Ramos (cell line): ENCODE measurements around the gene SPTBN5.

Experiments
- in situ Hi-C: fragments of 300-500 bp; cut with MboI; formaldehyde crosslinking; loops from one replicate; pipeline ENCODE4 v1.14.3; 2022; ENCODE audit warnings: low sequenced_read_pairs; ENCODE audit not compliant: unreplicated experiment

SPTBN5 gene

DNA sequence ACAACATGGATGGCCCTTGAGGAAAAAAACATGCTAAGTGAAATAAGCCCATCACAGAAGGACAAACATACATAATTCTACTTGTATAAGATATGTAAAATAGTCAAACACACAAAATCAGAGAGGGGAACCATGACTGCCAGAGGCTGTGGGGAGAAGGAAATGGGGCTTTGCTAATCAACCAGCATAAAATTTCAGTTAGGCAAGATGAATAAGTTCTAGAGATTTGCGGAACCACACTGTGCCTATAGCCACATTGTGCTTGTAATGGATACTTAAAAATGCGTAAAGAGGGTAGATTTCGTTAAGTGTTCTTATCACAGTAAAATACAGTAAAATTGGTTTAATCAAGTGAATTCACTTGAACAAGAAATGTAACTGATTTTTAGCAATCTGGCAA is 33.7 kb upstream of the SPTBN5 start:
- in situ Hi-C loops, result no loop called here

DNA sequence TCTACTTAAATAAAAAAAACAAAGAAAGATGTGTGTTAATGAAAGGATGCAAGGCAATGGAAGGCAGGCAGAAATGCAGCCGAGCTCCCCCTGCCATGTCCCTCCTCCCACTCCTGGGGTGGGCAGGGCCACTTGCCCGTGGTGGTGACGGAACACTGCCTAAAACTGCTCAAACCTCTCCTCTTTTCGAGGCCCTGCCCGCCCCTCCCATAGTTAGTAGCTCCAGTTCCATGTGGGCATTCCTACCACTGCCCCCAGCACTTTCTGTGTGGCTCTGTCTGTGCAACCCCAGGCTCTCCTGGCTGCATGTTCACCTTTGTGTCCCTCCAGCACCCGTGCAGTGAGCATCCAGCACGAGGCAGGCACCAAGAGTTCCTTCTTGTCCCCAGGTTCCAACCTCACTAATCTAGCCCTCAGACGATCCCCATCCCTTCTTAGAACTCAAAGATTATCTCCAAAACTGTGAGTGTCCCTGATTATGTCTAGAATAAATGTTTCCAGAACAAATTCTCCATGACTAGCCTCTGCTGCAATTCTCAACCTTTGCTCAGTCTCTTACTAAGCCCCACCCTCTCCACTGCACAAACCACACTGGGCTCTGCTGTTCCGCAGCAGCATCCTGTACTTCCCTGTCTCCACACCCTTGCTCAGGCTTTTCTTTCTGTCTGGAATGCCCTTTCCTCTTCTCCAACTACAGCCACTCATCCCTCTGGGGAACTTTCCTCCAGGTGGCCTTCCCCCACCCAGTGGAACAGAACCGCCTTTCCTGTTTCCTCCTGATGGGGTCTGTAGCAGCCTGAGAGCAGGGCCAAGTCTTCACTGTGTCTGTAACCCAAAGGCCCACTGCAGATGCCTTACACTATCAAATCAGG is 32.6 kb upstream of the SPTBN5 start:
- in situ Hi-C loops, result no loop called here

DNA sequence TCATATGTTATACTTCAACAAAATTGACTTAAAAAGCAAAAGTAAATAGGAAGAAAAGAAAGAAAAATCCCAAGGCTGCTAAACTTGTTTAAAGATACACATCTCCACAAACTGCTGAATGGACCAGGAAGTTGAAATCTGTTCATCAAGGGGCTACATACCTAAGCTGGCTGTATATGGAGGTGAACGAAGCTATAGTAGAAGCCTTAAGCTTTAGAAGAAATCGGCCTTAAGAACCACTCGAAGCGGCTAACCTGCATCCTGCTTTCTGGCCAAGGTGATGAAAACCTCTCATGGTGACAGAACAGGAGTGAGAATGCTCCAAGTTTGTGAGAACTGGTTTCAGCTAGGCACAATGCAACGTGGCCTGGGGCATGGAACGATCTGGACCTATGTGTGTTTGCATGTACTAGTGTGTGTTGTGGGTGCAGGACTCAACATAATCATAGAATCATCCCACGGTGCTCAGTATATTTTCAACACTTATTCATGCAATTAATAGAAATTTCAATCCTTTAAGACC is 31.3 kb upstream of the SPTBN5 start:
- in situ Hi-C loops, result no loop called here

DNA sequence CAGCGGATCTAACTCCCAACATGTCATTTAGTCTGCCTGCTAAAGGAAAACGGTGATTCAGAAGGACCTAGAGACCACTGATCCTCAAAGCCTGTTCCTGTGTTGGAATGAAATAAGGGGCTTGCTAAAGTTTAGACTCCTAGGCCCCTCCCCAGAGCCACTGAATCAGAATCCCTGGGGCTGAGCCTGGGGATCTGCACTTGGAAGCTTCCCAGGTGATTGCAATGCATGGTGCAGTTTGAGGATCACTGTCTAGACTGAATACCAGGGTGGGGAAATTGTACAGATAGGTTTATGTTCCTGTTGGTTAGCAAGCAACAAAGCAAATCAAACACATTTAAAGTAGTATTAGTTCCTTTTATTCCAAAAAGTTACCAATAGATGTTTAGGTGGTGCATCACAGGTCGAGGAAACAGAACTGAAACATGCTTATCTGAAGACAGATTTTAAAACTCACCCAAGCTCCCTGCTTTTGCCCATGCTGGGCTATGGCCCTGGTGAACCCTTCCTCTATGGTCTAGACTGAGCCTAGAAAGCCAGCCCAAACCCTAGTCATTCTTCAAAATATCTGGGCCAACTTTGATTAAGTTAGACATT is 29.6 kb upstream of the SPTBN5 start:
- in situ Hi-C loops, result no loop called here

DNA sequence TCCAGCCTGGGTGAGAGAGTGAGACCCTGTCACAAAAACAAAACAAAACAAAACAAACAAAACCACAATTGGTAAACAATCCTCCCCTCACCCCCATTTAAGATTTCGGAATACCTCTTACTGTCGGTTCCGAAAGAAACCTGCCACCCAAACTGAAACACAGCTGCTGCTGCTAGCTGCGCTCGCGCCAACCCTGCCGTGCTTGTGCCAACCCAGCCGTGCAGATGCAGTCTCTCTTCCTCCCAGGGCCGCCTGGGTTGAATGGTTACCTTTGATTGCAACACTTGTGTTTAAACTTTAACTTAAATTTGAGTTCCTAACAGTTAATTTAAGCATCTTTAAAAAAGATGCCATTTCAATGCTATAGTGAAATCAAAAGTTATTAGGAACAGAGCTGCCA is 28.5 kb upstream of the SPTBN5 start:
- in situ Hi-C loops, result no loop called here

DNA sequence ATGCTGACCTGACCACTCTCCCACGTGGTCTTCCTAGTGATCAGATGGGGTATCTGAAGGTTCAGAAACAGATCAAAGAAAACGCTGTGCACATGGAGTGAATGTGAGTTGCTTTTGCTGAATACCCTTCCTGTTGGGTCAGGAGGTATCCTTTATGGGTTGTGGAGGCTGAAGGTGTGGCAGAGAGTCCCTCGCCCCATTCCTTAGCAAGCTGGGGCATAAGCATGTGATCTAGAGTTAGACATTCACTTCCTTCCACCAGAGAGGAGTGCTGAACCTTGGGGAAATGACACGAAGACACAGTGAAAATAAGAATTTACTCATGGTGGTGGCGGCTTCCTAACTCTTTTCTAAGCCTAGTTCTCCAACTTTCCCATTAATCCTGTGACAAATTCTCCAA is 27.8 kb upstream of the SPTBN5 start:
- in situ Hi-C loops, result no loop called here

DNA sequence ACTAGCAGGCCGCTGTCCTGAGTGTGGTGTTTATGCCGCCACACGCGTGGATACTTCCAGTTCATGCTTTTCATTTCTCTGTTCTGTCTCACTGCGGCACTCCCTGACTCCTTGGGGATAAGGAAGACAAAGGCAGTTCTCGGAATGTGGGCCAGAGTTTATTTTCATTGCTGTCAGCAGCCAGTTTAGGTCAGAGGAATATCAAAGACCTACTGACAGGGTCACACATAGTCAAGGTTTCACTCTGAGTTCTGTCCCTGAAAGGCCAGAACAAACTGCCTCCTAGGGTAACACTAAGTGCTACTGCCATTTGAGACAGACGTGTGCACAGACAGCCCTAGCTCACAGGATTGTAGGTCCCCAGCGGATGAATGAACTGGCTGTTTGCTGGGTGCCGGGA is 27.3 kb upstream of the SPTBN5 start:
- in situ Hi-C loops, result no loop called here

DNA sequence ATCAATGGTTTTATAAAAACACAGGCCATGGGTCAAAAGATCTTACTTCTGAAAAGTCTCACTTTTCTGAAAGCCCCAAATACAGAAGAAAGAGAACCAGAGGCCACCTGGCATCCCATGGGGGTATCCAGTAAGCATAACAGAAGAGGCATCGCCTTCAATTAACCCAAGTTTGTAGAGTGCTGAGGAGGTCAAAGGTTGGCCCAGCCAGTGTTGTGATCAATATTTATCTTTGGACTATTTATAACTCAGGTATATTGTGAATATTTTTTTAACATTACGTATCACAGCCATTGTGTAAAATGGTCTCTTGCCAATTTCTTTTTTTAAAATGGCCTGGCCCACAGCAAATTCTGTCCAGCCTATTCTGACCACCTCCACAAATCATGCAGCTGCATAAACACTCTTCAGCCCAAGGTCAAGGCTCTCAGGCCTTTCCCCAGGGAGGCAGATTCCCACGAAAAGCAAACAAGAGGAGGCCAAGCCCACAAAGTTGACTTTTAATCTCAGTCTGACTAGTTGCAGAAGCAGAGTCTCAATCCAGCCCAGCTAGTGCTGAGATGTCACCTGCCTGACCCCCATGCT is 26.2 kb upstream of the SPTBN5 start:
- in situ Hi-C loops, result no loop called here

DNA sequence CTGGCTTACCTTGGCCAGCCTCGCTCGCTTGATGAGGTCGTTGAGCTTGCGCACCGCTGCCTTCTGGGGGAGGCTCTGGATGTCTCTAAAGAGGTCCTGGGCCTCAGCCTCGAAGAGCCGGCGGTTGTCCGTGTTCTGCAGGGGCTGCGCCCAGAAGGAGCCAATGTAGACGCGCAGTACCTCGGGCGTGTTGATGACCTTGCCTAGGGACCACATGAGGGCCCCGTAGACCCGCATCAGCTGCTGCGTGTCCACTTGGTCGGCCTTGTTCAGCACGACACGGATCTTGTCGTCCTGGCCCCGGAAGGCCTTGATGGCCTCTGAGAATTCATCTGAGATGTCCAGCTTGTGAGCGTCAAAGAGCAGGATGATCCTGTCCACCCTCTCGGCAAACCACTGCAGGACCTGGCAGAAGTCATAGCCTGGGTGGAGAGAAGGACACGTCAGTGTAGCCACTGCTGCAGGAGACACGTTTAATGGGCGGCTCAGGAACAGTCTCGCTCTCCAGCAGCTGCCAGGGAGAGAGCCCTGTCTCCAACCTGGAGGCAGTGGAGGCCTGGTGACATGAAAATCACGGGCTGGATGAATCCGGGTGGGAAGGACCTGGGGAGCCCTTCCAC is 25.5 kb upstream of the SPTBN5 start:
- in situ Hi-C loops, result no loop called here

DNA sequence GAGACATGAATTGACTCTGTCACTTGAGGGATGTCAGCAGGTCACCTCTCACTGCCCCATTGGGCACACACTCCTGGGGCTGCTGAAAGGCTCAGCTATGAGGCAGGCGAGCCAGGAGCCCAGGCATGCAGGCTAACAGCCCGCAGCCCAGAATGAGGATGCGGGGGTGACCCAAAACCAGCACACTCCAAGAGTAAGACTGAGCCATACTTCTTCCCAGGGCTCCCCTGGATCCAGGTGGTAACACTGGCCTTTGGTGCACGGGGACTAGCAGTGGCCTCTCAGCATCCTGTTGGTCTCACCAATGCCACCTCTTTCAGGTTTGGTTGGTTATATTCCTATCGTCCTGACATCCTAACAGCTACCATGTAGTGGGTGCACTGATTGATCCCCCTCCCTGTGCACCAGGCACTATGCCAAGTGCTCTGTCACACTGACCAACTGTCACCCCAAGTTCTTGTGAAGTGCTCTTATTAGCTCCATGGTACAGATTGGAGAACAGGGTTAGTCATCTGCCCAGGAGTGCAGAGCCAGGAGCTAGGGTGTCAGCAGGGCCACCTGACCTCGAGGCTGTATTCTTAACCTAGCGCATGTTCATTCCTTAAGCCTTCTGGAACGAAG is 24.8 kb upstream of the SPTBN5 start:
- in situ Hi-C loops, result no loop called here

DNA sequence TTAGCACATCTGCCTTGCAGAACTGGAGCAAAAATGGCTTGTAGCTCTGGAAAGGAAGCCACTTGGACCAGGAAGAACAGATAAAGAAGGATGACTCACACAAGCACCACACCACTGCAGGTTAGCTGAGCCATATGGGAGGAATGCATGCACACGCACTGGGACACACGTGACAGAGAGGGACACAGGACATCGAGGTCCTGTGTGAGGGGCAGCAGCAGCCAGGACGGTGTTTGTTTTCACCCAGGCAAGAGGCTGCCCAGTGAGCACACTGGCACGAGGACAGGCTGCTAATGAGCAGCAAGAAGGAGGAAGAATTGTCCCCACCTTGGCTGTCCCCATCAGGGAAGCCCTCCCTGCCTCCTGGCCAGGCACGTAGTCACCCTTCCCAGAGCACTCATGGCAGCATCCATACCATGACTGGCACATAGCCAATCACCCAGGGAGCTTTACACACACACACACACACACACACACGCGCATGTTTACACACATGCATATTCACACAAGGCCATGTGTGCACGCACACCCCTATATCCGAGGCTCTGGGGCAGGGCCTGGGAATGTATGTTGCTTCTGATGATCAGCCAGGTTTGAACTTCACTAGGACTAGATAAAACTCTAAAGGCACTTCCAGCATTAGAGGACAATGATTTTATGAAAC is 24.0 kb upstream of the SPTBN5 start:
- in situ Hi-C loops, result no loop called here

DNA sequence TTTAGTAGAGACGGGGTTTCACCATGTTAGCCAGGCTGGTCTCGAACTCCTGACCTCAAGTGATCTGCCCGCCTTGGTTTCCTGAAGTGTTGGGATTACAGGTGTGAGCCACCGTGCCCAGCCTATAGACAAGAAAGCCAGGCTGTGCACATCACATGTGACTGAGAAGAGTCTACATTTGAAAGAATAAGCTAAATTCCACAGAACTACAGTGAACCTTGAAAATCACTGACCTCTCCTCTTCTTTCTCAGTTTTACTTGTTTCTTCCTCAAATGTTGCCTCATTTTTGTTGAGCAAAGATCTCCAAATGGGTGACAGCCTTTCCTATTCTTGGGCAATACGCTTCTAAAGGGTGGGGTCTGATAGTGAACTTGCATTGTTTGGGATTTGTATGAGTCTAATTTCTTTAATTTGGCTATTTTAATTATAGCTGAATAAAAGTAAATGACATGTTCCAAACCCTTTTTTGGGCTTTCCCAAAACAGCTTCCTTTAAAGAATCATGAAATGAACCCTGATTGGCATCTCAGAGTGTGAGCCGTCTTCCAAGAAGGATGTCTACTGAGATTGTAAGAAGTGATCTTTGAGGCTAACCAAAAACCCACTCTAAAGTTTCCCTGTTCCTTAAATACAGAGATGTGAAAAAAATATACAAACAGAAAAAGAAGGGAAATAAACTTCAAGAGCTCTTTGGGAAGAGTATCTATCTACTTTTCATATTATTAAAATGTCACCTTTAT is 21.6 kb upstream of the SPTBN5 start:
- in situ Hi-C loops, result no loop called here

DNA sequence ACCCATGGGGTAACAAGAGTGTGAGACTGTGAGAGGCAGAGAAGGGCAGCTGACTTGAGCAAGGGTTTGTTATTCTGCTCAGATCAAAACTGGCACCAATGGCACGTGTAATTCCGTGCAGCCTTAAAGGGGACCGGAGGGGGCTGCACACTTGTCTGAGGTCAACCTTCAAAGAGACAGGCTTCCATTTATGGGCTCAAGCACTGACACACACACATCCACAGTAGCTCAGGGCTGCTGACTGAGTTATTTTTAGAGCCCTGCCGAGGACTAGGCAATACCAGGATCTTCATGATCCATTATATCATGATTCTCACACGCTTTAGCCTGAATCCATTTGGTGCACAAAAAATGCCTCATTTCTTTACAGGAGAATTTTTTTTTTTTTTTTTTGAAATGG is 20.6 kb upstream of the SPTBN5 start:
- in situ Hi-C loops, result no loop called here

DNA sequence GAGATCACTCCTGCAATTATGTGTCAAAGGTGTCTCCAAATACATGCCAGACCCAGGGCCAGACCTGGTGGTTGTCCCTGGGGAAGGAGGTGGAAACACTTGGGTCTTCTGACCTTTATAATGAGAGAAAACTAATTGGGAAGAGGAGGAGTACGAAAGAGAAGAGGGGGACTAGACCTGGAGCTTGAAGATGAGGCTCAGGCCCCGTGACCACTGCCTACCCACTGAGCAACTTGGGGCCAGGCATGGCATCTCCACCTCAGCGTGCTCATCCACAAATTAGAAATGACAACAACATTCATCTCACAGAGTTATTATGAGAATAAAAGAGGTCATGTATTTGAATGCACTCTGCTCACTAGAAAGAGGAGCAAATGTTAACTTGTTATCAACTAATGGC is 19.4 kb upstream of the SPTBN5 start:
- in situ Hi-C loops, result no loop called here

DNA sequence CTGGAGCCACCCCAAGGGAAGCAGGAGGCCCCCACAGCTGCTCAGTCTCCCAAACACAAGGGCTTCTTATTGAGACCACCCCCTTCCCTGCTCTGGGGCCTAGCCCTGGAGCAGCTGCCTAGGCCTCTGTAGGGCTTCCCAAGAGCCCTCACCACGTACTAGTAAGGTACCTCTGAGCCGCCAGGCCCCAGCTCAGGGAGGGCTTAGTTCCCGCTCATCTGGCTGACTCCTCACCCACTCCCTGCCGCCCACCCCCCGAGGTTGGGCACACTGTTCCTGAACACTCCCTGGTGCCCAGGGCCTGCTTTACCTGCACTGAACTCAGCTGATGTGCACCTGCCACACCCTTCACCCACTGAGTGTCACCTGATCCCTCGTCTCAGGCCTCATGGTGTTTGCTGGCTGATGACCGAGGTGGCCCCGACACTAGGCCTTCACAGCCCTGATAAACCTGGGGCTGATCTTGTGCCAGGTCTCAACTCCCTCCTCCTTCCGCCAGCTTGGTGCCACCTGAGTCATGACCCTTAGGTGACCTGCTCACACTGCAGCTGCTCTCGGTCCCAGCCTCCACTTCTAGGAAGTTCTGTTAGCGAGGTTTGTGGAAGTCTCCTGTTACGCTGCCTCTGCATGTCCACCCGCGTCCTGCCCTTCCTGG is 18.0 kb upstream of the SPTBN5 start:
- in situ Hi-C loops, result no loop called here

DNA sequence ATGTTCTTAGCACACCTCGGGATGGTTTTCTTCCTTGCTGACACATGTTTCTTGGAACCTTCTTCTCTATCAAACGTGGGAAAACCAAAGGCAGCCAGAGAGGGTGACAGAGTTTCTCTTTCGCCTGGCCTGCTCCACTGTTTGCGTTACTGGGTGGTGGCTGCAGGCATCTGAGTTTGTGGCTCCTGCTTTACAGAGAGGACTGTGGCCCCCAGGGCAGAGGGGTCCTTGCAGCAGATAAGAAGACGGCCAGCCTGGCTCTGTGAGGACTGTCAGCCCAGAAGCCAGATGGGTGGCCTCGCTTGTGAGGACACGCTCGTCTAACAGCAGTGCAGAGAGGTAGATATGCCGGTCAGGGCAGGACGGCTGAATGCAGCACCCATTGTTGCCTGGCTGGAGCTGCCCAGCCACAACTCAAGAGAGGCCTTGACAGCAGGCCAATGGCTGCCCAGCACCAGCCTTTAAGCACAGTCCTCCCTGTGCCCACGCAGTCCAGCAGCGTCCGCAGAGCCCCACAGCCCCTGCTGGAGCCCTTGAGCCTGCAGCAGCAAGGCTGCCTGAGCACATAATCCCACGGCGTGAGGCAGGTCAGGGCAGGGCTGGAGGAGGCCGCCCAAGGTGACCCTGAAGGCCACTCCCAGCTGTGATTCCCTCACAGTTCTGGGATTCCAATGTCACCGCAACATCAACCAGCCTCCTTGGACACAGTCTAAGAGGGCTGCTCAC is 15.0 kb upstream of the SPTBN5 start:
- in situ Hi-C loops, result no loop called here

DNA sequence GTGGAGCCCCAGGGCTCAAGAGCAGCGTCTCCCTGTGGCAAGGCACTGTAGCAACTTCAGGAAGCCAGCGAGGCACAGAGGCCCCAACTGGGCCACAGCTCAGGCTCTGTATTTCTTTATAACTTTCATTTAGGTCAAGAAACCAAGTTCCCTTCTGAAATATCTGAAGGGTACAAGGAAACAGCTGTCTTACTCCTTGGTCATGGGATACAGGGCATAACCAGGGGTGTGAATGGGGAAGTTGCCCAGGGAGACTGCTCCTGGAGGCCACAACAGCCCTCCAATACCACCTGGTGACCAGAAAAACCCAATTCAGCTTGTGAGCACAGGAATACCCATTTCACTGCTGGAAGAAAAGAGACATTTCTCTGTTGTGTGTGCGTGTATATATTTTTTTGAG is 13.3 kb upstream of the SPTBN5 start:
- in situ Hi-C loops, result no loop called here

DNA sequence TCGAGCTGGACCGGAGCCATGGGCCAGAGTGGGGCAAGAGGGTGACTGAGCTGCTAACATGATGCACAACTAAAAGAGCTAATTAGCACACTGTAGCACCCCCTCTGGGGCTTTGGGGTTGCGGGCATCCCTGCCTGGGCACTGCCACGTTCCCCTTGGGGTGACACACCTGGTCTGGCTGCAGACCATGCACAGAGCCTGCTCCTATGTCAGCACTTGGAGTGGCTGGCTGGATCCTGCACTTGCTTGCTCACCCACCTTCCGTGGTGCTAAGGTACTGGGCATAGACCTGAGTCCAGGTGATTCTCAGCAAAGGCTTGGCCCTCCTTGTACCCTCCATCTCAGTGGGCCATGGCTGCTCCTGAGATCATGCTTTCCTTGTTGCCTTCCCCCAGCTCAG is 12.8 kb upstream of the SPTBN5 start:
- in situ Hi-C loops, result no loop called here
